Heart right ventricle (tissue), 16 donors: ENCODE measurements around the gene DENND2D. TPM values are rescaled to one million over a fixed set of nuclear protein-coding genes. Genes with fewer than 3 reads are reported as not detected.

Experiments
- ATAC-seq, 8 donors: fragments of 200-7000 bp; cut with Tn5 transposase; one replicate each; pipeline ENCODE4 v1.9.1; 2020; ENCODE audit warnings: mild to moderate bottlenecking in 8 of 8, moderate library complexity in 8 of 8, moderate number of reproducible peaks in 1 of 8
- DNase-seq, 2 donors: peaks; one replicate each; pipeline ENCODE4 v3.0.0-alpha.2; 2020
- H3K27ac ChIP-seq, 10 donors: fragments of 200-600 bp; sonication (generic) in 2 of 10; one replicate each; pipeline versions ENCODE4 v1.5.0 to v1.8.0; 2020 to 2022; ENCODE audit warnings: mild to moderate bottlenecking in 3 of 10
- H3K27me3 ChIP-seq, 7 donors: fragments of 200-600 bp; one replicate each; pipeline ENCODE4 v1.8.0; 2021 to 2022; ENCODE audit warnings: mild to moderate bottlenecking in 2 of 7
- H3K36me3 ChIP-seq, 9 donors: fragments of 200-600 bp; sonication (generic) in 1 of 9; one replicate each; pipeline versions ENCODE4 v1.5.0 to v1.8.0; 2020 to 2022; ENCODE audit warnings: mild to moderate bottlenecking in 2 of 9
- H3K4me1 ChIP-seq, 9 donors: fragments of 200-600 bp; sonication (generic) in 1 of 9; one replicate each; pipeline versions ENCODE4 v1.5.0 to v1.8.0; 2020 to 2022; ENCODE audit warnings: mild to moderate bottlenecking in 4 of 9
- H3K4me3 ChIP-seq, 10 donors: fragments of 200-600 bp; sonication (generic) in 2 of 10; one replicate each; pipeline versions ENCODE4 v1.5.0 to v1.8.0; 2020 to 2022; ENCODE audit warnings: mild to moderate bottlenecking in 7 of 10, moderate library complexity in 2 of 10
- H3K9me3 ChIP-seq, 11 donors: fragments of 200-600 bp in 10 of 11; sonication (generic) in 2 of 11; one replicate each; pipeline versions ENCODE4 v1.5.0 to v1.8.0; 2013 to 2022; ENCODE audit warnings: mild to moderate bottlenecking in 2 of 11, control low read depth in 1 of 11, moderate library complexity in 1 of 11
- WGBS, 2 donors: extraction: QIAGEN DNeasy Blood & Tissue Kit; methylation state at CpG; one replicate each; pipeline ENCODE4 v1.1.7; 2013; ENCODE audit warnings: inconsistent platforms in 1 of 2; 5-methylcytosine and 5-hydroxymethylcytosine counted together
- intact Hi-C, 10 donors: fragments of 100-400 bp; cut with DNase I; formaldehyde crosslinking; loops; one replicate each; pipeline versions ENCODE4 v1.11.1 to v1.14.2; 2022
- polyA plus RNA-seq, 2 donors: library from polyadenylated mRNA; stranded (reverse); fragments of 200-250 nt; gene quantifications; one replicate each; pipeline ENCODE4 v1.2.3, GENCODE V29; 2013
- total RNA-seq, 10 donors: library from RNA; stranded (reverse); fragmentation: NEBNext Ultra II Directional in 3 of 10; extraction: Animal tissue kit (Norgen Biotek cat#: 25700) in 3 of 10; gene quantifications; one replicate each; pipeline versions ENCODE4 v1.2.1 to v1.2.4, GENCODE V29; 2021 to 2023
- TF ChIP-seq, protein P1 (sequence below), 9 donors: fragments of 200-600 bp; sonication (generic) in 2 of 9; IDR thresholded peaks; one replicate each; pipeline versions ENCODE4 v1.5.0 to v1.8.0; 2021 to 2022; ENCODE audit warnings: antibody characterized with exemption in 9 of 9, mild to moderate bottlenecking in 5 of 9, moderate library complexity in 1 of 9
- donor health status: Arrhythmogenic right ventricular cardiomyopathy.
- donor health status: ischemic (EF 13 %, LVEDD 7.1; RV severe dilation, severe dysfunction).
- donor health status: healthy with polysubstance abuse.
- donor health status: DM: no; HTN: yes; CAD: no.
- donor health status: DM: no; HTN: no; CAD: no.
- donor health status: ischemic (EF 25% LVEDD 6.9; RV normal size, moderate dysfunction).
- donor health status: ischemic (EF 25% LVEDD 5.7; RV mildly dilated, moderate dysfunction).
- donor health status: healthy.
- donor health status: DM: yes; HTN: yes; CAD: no.
- donor health status: Ischemic cardiomyopathy.
- donor health status: ischemic (EF 35%, LVEDD 5.7; RV mildly dilated, moderate dysfunction).
- donor health status: nonischemic (EF 11% LVEDD 7.7; RV severe dilation, severe dysfunction).
- donor health status: DM: yes; HTN: yes; CAD: no.
- donor health status: PGD.
- donor health status: ischemic (EF 29% LVEDD 5.4; RV normal size, mild dysfunction).
- donor health status: nonischemic (EF 23%, LVEDD 6.1; RV moderate dilation, normal function).

Gene DENND2D
- total and polyA plus RNA-seq, 12 donors, result 0.46 to 11.9 (median 1.0) TPM

DNA sequence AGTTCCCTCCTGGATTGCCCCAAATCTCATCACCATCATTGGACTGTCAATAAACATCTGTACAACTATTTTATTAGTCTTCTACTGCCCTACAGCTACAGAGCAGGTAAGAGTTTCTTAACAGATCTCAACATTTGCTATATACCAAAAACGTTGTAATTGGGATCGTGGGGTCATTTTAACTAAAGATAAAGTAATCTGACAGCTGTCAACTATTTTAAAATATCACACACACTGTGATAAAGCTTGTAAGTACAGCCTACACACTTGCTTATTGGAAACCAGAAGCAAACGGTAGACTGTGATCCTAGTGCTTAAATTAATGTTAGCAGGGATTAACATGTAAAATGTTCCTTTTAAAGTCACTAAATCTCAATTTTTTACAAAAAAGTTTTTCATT is 52.5 kb downstream of the DENND2D start:
- TF ChIP-seq, protein P1, sequence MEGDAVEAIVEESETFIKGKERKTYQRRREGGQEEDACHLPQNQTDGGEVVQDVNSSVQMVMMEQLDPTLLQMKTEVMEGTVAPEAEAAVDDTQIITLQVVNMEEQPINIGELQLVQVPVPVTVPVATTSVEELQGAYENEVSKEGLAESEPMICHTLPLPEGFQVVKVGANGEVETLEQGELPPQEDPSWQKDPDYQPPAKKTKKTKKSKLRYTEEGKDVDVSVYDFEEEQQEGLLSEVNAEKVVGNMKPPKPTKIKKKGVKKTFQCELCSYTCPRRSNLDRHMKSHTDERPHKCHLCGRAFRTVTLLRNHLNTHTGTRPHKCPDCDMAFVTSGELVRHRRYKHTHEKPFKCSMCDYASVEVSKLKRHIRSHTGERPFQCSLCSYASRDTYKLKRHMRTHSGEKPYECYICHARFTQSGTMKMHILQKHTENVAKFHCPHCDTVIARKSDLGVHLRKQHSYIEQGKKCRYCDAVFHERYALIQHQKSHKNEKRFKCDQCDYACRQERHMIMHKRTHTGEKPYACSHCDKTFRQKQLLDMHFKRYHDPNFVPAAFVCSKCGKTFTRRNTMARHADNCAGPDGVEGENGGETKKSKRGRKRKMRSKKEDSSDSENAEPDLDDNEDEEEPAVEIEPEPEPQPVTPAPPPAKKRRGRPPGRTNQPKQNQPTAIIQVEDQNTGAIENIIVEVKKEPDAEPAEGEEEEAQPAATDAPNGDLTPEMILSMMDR (IDR thresholded peaks at IDR 0.05), result no peak
- H3K27ac ChIP-seq, result peak overlapping the region in 2 of 10 donors; percentile 6 to 23
- no peak overlapping the region for H3K4me3 ChIP-seq
- no peaks in the 10 kb centered on the region for H3K27me3 ChIP-seq
- peaks cover 0 to 63% (median 9%) of the 10 kb centered on the region in 9 donors for H3K36me3 ChIP-seq
- WGBS, 2 donors, result 12 to 32% methylated on average over 3 of the region's 3 CpGs
- intact Hi-C loops, result no loop called here
- DNase-seq (no peak), ATAC-seq (no peak)
- H3K4me1 ChIP-seq, result peaks cover 0 to 46% (median 8%) of the 10 kb centered on the region in 9 donors
- H3K9me3 ChIP-seq, result no peaks in the 10 kb centered on the region

DNA sequence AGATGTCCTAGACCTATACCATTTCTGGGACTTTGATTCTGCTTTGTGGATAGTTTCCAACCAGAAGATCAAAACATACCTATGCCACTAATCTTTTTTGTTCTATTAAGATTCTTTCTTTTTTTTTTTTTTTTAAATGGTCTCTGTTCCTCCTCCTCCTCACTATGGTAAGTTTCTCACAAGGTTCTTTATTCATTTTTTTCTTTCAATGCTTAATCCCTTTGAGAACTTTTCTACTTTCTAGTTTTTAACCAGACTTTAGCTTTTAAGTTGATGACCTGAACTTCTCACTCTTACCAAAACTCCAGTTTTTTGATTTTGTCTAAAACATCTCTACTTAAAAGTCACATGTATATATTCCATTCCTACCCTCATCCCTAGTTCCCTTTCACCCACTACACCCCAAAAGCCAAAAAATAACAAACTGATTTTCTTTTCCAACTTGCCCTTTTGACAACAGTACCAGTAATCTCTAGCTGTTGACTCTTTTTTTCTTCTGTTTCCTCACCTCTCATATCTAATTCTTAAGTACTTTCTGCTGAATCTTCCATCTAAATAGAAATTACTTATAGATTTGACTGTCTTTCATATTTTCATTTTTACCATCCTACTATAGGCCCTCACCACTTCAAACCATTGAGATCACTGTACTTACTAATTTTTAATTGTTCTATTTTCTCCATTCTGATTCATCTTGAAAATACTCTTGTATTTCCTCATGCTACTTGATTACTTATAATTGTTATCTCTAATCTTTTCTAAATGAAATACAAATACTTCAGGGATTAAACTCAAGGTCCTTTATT is 54.3 kb downstream of the DENND2D start:
- no peak for DNase-seq
- TF ChIP-seq, protein P1 (IDR thresholded peaks at IDR 0.05), result no peak
- H3K4me1 ChIP-seq, result peaks cover 0 to 64% (median 19%) of the 10 kb centered on the region in 9 donors
- no peak overlapping the region for H3K4me3 ChIP-seq
- no peaks in the 10 kb centered on the region for H3K9me3 ChIP-seq
- no peak for ATAC-seq
- intact Hi-C loops, result no loop called here
- H3K36me3 ChIP-seq, result peaks cover 0 to 46% (median 5%) of the 10 kb centered on the region in 9 donors
- H3K27ac ChIP-seq, result no peak overlapping the region
- no peaks in the 10 kb centered on the region for H3K27me3 ChIP-seq

DNA sequence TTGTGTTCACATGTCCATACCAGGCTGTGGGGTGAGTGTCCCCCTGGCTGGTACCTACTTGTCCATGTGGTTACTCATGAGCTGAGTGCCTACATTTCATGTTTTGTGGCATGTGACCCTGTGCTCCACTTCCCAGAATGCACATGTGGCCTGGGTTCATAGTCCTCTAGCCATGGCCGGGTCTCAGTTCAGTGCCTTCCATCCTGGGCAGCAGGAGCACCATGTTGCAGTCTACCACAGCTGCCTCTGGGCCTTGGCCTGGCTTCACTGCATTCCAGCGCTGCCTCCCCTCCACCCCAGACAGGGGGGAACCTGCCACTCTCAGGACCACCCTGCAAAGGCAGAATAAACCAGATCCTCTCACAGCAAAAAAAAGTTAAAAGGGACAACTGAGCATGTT is 54.9 kb downstream of the DENND2D start:
- 93 to 94% methylated on average over 2 of the region's 2 CpGs for whole genome bisulfite sequencing, 2 donors
- H3K27me3 ChIP-seq, result no peaks in the 10 kb centered on the region
- peaks cover 0 to 40% (median 0%) of the 10 kb centered on the region in 9 donors for H3K36me3 ChIP-seq
- no peak overlapping the region for H3K27ac ChIP-seq
- H3K4me3 ChIP-seq, result no peak overlapping the region
- DNase-seq (no peak), ATAC-seq (peak in 1 of 8 donors; percentile 65)
- H3K4me1 ChIP-seq, result peaks cover 3 to 69% (median 22%) of the 10 kb centered on the region in 9 donors
- TF ChIP-seq, protein P1 (IDR thresholded peaks at IDR 0.05), result no peak
- H3K9me3 ChIP-seq, result no peaks in the 10 kb centered on the region
- intact Hi-C loops, result no loop called here

DNA sequence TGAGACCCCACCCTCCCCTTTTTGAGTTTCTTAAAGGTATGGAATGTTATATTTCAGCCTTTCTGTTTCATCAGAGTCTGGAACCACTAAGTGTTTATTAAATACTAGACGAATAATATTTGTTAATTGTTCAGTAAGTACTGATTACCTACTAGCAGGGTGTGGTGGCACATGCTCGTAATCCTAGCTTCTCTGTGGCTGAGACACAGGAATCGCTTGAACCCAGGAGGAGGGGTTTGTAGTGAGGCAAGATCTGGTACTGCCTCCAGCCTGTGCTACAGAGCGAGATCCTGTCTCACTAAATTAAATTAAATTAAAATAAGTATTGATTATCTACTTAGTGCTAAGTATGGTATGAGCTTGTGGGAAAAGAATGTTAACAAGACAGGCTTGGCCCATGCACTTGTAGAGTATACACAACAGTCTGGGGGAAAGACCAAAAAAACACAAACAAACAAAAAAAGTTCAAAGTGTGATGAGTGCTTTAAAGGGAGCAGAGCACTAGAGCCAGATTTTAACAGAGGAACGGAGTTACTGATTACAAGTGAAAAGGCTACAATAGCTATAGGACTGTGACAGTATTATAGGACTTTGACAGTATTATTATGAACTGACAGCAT is 58.0 kb downstream of the DENND2D start:
- peak overlapping the region in 1 of 10 donors; percentile 89 for H3K4me3 ChIP-seq
- H3K9me3 ChIP-seq, result no peaks in the 10 kb centered on the region
- TF ChIP-seq, protein P1 (IDR thresholded peaks at IDR 0.05), result no peak
- H3K36me3 ChIP-seq, result peaks cover 0 to 17% (median 0%) of the 10 kb centered on the region in 9 donors
- intact Hi-C loops, result no loop called here
- WGBS, 2 donors, result 72 to 74% methylated on average over 5 of the region's 5 CpGs
- ATAC-seq (no peak), DNase-seq (no peak)
- no peaks in the 10 kb centered on the region for H3K27me3 ChIP-seq
- peak overlapping the region in 1 of 10 donors; percentile 98 for H3K27ac ChIP-seq
- peaks cover 3 to 61% (median 33%) of the 10 kb centered on the region in 9 donors for H3K4me1 ChIP-seq
